ENCODE measurements around the gene NEU2.
A peak's percentile ranks its signal among the peaks of the same experiment; 100 is the strongest.
"Not testable (repeated sequence)": the region's sequence is repeated elsewhere in the genome, so short reads cannot be mapped to it uniquely, and the experiment has no call there.

Gene NEU2

DNA sequence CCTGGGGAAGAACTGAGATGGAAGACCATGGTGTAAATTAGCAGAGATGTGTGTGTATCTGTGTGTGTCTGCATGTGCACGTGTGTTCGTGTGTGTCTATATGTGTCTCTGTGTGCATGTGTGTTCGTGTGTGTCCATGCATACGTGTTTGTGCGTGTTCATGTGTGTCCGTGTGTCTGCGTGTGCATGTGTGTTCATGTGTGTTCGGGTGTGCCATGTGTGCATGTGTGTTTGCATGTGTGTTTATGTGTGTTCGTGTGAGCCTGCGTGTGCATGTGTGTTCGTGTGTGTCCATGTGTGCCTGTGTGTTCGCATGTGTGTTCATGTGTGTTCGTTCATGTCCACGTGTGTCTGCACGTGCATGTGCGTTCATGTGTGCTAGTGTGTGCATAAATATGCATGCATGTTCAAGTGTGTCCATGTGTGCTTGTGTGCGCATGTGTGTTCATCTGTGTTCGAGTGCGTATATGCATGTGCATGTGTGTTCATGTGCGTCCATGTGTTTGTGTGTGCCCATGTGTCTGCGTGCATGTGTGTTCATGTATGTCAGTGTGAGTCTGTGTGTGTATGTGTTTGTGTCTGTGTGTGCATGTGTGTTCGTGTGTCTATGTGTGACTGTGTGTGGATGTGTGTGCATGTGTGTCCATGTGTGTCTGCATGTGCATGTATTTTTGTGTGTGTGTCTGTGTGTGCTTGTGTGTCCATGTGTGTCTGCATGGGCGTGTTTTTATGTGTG is 3.1 kb downstream of the NEU2 start:
- no peak for DNase-seq

DNA sequence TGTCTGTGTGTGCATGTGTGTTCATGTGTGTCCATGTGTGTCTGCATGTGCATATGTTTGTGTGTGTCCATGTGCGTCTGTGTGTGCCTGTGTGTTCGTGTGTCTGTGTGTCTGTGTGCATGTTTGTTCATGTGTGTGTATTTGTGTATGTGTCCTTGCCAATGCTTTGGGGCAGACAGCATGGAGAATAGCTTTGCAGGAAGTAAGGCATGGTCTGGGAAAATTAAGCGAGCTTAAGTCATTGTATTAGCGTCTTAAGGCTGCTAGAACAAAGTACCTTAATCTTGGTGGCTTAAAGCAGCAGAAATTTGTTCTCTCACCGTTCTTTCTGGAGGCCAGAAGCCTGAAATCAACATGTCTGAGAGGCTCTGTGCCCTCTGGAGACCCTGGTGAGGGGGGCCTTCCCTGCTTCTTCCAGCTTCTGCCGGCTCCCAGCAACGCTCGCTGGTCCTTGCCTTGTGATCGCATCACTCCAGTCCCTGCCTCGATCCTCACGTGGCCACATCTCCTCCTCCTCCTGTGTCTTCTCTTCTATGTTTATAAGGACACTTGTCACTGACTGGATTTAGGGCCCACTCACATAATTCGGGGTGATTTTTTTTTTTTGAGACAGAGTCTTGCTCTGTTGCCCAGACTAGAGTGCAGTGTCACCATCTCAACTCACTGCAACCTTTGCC is 3.8 kb downstream of the NEU2 start:
- no peak for DNase-seq

DNA sequence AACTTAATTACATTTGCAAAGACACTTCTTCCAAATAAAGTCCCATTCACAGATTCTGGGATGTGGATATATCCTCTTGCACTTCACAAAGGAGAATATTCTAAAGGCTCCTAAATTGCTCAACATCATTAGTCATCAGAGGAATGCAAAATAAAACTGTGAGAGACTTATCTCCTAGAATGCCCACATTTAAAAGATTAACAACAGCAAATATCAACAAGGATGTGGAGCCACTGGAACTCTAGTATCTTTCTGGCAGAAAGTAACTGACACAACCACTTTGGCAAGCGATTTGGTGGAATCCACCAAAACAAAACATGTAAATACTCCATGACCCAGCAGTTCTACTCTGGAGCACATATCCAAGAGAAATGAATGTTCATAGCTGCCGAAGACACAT is 4.6 kb downstream of the NEU2 start:
- no peak for DNase-seq

DNA sequence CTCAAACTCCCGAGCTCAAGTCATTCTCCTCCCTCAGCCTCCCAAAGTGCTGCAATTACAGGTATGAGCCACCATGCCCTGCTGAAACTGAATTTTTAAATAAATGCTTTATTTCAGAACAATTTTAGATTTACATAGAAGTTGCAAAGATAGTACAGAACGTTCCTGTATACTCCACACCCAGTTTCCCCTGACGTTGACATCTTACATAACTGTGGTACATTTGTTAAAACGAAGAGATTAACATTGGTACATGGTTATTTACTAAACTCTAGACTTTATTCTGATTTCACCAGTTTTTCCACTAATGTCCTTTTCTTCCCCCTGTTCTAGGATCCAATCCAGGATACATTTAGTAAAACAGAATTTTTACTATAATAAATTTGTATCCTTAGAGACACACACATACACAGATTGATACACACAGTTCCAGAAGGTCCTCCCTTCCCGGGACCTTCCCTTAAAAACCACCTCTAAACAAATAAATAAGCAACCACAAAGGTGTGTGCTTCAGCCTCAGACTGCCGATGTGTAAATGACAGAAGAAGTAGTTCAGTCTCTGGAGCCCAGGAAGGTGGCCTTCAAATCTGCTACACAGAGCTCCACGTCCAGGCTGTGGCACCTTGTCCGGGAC is 6.9 kb downstream of the NEU2 start:
- DNase-seq = no peak

DNA sequence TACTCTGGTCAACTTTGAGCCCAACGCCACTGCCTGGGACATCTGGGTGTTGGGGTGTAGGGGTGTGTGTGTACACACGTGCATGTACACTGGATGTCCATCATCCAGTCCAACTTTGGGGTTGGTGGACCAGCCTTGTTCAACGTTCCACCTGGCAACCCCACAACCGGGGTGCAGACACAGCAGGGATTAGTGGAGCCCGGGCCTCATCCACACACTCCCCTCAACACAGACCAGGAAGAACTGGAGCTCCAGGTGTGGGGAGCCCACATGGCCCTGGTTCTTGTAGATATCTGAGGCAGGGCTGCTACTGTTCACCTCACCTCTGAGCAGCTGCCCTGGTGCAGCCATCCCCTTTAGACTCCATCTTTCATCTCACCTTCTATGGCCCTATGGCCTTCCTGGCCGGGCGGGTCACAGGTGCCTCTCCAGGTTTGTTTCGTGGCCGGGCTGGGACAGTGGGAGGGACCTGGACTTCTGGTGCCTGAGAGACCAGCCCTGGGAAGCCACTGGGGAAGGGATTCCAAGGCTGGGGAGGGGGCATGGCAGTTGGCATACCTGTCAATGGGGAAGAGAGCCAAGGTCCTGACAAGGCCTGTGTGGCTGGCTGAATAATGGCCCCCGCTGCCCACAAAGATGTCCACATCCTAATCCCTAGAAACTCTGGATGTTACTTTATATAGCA is 7.5 kb downstream of the NEU2 start:
- no peak for DNase-seq

DNA sequence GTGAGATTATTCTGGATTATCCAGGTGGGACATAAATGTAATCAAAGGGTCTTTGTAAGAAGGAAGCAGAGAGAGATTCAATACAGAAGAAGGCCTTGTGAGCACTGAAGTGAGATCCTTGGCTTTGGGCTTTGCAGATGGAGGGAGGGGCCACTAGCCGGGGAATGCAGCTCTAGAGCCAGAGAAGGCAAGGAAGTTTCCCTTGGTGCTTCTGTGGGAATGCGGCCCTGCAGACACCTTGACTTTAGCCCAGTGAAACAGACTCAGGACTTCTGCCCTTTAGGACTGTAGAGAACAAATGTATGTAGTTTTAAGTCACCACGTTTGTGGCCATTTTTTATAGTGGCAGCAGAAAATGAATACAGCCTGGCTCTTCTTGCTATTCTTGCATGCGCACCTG is 8.1 kb downstream of the NEU2 start:
- no peak for DNase-seq

DNA sequence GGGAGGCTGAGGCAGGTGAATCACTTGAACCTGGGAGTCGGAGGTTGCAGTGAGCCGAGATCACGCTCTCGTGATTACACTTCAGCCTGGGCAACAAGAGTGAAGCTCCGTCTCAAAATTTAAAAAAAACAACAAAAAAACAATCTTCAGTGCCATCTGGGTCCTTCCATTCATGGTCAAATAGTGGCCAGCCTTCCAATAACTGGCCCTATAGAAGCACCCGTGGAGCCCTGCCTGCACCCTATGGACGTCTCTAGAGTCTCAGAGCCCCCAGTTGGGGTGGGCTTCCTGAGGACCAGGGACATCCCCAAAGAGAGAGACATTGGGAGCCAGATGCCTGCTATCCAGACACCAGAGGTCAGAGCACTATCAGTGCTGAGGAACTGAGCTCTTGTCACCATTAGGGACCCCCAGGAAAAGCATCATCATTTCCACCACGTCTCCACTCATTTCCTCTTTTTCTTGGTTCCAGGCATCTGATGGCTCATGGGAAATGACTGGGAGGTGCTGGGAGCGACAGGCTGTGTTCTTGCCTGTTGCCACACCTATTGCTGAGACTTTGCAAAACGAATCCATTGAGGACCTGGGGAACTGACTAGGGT is 9.4 kb downstream of the NEU2 start:
- DNase-seq = no peak

DNA sequence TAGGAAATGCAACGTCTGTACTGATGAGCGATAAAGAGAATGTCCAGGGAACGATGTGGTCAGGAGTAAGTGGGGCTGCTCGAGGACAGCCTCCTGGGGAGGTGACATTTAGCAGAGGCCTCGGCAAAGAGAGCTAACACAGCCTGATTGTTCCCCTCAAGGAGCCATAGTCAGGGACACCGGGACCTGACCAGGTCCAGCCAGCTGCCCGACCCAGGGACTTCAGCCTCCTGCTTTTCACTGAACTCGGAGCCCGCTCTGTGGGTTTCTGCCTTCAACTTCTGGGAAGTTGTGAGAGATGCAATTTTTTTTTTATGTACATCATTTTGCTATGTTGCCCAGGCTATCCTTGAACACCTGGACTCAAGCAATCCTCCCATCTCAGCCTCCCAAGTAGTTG is 10.1 kb downstream of the NEU2 start:
- no peak for DNase-seq

DNA sequence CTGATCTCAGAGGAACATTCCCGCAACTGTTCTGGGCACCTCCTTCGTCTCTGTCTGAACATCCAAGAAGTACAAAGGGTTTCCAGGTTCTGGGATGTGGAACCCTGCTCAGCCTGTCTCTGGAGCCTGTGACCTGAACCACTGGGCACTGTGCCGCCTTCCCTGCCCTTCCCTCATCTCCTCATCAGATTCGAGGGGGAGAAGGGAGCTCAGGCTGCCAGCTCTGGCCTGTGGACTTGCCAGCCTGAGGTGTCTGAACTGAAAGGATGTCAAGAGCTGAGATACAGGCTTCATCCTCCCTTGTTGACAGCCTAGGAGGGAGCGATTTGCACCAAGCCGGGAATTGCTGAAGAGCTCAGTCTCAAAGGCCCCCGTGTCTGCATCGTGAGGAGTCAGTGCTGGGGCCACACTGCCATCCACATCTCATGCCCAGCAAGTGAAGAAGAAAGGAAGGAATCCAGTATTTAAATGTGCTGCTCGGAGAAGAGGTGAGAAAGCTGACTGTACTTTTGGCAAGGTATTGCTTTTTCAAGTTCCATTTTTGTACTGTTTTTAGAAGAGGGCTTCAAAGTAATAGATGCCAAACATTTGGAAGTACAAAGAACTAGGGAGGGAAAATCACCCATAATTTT is 12.6 kb downstream of the NEU2 start:
- DNase-seq = no peak

DNA sequence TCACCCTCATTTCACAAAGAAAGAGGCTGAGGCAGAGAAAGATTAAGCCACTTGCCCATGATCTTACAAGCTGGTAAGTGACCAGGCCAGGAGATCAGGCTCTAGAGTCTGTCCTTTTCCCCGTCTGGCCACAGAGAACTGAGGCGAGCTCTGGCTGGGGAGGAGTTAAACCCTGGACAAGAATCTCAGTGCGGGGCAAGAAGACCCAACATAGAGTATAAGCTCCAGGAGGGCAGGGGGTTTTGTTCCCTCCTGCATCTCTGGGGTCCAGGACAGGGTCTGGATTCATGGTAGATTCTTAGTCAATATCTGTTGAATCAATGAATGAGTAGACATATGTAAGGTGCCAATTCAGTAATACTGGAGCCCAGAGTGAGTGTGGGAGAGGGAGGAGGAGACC is 14.7 kb downstream of the NEU2 start:
- DNase-seq = no peak

DNA sequence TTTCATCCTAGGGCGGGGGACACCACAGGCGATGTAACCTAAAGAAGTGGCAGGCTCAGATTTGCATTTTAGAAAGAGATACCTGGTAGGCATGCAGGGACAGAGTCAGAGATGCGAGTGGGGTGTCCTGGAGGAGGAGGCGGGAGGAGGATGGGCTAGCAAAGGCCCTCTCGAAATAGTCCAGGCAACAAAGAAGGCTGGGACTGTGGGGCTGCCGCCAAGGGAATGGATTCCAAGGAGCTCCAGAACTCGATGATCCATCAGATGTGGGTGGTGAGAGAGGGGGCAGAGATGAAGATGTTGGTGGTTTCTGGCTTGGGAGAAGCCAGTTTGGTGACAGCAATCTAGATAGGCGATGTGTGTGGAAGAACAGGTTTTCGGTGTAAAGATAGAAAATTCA is 15.2 kb downstream of the NEU2 start:
- no peak for DNase-seq

DNA sequence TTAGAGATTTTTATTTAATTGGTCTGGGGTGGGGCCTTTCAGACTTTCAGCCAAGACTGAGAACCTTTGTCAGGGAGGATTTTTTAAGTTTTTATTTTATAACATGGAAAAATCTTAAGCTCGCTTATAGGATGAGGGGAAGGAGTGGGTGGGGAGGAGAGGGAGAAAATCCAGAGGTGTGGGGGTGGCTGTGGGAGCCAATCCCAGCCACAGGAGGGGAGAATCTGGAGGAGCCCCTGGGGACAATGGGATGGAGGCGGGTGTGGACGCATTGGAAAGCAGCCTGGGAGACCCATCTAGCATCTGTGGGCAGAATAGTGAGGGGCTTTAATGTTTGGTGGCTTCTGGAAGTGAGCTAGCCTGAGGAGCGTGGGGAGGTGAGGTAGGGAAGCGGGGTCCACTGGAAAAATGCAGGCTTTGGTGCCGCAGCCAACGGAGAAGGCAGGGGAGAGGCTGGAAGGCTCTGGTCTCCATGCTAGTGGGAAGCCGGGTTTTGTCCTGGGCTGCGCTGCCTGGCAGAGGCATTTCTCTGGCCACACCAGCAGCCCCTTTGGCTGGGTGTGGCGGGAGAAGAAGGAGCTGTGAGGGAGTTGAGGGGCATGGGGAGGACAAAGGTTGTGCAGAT is 16.2 kb downstream of the NEU2 start:
- no peak for DNase-seq

DNA sequence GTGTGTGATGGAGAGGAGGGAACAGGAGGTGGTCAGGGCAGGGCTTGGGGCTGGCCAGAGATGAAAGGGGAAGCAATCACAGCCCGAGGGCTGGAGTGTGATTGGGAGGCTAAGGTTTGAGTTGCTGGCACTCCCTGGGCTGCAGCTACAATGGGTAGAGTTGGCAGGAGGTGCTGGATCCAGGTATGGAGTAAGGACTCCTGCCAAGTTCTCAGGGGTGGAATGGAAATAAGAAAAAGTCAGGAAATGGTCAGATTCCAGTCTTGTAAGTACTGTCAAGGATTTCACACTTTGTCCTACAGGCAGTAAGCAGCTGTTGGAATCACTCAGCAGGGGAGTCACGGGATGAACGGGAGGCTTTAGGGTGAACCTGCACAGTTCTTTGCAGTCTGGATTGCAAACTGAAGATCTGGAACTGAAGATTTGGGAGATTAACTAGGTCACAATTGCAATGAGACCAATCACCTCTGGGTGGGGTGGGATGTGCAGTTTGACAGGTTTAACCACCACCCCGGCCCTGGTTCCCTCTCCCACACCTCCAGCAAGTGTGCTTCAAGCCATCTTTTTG is 16.8 kb downstream of the NEU2 start:
- DNase-seq = no peak

DNA sequence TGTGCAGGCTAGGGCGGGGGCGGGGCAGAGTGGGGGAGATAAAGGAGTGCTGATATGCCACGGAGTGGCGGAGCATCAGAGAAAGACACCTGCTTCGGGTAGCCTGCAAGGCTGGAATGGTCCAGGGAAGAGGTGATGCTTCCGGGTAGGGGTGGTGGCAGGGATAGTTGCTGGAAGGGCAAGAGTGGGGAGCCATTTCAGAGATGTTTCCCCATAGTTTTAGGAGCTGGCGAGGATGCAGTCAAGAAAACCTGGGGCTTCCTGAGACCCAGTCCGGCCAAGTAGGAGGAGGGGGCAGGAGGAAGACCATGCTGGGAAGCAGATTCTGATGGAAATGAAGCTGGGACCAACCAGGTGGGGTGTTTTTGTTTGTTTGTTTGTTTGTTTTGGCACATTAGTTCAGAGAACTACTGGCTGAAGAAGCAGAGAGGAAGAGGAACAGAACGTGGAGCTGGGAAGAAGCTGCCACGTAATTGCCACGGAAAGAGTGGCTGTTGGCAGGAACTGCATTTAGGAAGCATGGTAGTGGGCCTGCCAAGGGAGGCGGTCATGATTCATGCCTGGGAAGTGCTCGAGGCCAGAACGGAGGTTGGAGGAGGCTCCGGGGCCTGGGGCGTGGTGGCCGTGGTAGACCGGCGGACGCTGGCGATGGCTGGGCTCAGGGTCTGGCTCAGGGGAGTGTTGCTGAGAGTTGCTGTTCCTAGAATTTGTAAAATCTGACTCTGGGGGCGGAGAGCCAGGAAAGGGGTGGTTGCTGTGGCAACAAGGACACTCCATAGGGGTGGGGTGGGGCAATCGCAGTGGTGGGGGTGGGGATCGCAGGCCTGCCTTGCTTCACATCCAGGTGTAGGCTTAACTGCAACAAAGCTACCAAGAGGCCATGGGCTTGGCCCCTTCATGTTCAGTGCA is 19.0 kb downstream of the NEU2 start:
- no peak for DNase-seq

DNA sequence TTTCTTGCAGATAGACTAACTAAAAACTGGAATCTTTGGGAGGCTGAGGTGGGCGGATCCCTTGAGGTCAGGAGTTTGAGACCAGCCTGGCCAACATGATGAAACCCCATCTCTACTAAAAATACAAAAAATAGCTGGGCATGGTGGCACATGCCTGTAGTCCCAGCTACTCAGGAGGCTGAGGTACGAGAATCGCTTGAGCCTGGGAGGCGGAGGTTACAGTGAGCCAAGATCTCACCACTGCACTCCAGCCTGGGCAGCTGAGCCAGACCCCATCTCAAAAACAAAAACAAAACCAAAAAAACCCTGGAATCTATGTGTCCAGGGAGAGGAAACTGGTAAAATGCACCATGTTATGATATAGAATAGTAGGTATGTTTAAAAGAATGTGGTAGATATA is 20.0 kb downstream of the NEU2 start:
- not testable (repeated sequence) for DNase-seq

DNA sequence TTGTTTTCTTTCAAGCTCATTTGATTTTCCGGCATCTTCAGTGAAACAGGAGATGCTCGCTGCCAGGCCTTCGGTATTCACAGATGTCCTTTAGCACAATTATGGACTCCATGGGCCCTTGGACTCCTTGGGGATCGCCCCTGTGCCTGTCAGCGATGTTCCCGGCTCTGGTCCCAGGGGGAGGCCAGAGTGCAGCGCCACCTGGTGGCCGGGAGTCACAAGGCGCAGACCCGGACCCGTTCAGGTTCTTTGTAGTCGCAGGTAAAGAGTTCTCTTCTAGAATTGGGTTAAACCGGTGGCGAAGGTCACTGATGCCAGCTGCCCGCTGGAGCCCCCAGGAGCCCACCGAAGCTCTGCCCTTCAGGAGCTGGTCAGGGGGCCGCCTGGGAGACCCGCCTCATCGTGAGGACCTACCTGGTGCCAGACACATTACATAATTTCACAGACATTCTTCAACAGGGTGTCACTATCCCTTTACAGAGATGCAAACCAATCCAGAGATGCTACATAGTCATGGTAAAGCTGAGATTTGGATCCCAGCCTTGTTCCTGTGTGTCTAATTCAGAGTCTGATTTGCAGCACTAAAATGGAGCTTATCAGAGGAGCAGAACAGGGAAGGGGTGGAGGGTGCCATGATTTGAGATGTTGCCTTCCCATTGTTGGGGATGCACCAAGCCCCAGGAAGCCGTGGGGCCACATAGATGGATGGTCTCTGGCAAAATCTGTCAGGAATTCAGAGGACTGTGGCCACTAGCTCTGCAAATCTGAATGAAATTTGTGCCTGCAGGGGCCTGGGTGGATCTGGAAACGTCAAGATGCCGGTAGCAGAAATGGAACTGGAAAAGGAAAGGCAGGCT is 21.7 kb downstream of the NEU2 start:
- DNase-seq = peak; percentile 40

DNA sequence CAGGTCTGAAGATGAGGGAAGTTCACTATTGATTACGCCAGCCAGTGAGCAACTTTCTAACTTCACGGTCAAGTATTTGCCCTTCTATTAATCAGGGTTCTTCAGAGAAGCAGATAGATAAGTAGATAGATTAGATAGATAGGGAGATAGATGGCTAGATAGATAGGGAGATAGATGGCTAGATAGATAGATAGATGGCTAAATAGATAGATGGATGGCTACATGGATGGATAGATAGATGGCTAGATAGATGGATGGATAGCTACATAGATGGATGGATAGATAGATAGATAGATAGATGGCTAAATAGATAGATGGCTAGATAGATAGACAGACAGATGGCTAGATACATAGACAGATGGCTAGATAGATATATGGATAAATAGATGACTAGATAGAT is 22.9 kb downstream of the NEU2 start:
- DNase-seq = no peak

DNA sequence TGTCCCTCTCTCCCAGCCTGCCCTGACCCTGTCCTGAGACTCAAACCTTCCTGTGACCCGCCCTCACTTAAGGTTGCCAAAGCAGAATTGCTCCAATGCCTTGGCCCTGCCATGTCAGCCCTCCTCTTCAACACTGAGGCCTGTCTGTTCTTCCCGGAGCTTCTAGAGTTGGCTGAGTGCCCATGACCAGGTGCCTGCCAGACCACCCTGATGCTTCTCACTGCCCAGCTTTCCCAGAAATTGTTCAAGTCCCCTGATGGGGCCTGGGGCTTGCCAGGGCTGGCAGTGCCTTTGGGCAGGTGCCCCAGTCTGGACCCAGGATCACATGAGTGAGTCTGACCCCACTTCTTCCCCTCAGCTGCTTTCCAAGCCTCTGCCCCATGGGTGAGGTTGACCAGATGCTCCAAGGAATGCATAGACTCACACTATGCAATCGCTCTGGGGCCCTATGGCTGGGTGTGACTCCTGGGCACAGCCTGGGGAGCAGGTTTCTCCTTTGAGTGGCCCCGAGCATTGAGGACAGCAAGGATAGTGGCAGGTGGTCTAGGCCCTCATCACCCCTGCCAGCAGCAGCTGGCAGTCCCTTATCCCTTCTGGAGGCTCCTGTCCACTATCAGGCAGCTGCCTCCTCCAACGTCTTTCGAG is 24.6 kb downstream of the NEU2 start:
- no peak for DNase-seq

All from activated gamma-delta T cell (primary cell).